Activated naive CD4-positive, alpha-beta T cell treated with anti-CD3 and anti-CD28 coated beads, Interleukin-2, amount 50 U/mL, for 72 hours (primary cell): ENCODE data around the gene AHDC1. TPM values are rescaled to one million over a fixed set of nuclear protein-coding genes. Genes with fewer than 3 reads are reported as not detected.

Source experiments
- ATAC-seq, 2 donors: fragments of 150-1000 bp; cut with Tn5 transposase; 2 replicates each; pipeline ENCODE4 v1.10.0; 2021; ENCODE audit warnings: mild to moderate bottlenecking in 2 of 2, moderate library complexity in 2 of 2
- DNase-seq, 2 donors: peaks; one replicate each; pipeline ENCODE4 v3.0.0; 2021 to 2022; ENCODE audit warnings: low spot score in 2 of 2
- H3K27ac Mint-ChIP-seq, 2 donors: one replicate each; pipeline ENCODE4 v1.8.0; 2022; ENCODE audit warnings: mild to moderate bottlenecking in 2 of 2, mixed read lengths in 2 of 2
- H3K36me3 Mint-ChIP-seq, 2 donors: one replicate each; pipeline ENCODE4 v1.8.0; 2022; ENCODE audit warnings: mixed read lengths in 2 of 2
- H3K9me3 Mint-ChIP-seq, 2 donors: one replicate each; pipeline ENCODE4 v1.8.0; 2022; ENCODE audit warnings: mixed read lengths in 2 of 2
- total RNA-seq, 2 donors: library from RNA; stranded (reverse); gene quantifications; one replicate each; pipeline ENCODE4 v1.2.3, GENCODE V29; 2022

The AHDC1 gene
- total RNA-seq, 2 donors from 2014 or later, result 12.8 to 16.5 TPM

- Mint-ChIP-seq H3K9me3 (no peaks in the 10 kb centered on the region), H3K27ac (peak within 1 kb of the TSS; percentile 98 to 99), H3K36me3 (peaks cover 0 to 9% of the 10 kb centered on the region in 2 donors)
- peak; percentile 97 to 98 for DNase-seq
- peak; percentile 95 to 97 for ATAC-seq
These were observed 113.8 kb downstream of the AHDC1 start, which contains the start of gene WASF2 for GRCh38 chr1:27489973-27490741. Gene WASF2 (minus strand): TSS chr1:27490167. CDS start chr1:27428890, 61,277 bp downstream.

- ATAC-seq, result peak in 1 of 2 donors; percentile 10
- peaks cover 0 to 9% of the 10 kb centered on the region in 2 donors for H3K36me3 Mint-ChIP-seq
- no peaks in the 10 kb centered on the region for H3K9me3 Mint-ChIP-seq
- H3K27ac Mint-ChIP-seq, result peak overlapping the region; percentile 84 to 98
- DNase-seq, result peak in 1 of 2 donors; percentile 37
These were observed 114.4 kb downstream of the AHDC1 start for GRCh38 chr1:27489501-27489972.

DNA sequence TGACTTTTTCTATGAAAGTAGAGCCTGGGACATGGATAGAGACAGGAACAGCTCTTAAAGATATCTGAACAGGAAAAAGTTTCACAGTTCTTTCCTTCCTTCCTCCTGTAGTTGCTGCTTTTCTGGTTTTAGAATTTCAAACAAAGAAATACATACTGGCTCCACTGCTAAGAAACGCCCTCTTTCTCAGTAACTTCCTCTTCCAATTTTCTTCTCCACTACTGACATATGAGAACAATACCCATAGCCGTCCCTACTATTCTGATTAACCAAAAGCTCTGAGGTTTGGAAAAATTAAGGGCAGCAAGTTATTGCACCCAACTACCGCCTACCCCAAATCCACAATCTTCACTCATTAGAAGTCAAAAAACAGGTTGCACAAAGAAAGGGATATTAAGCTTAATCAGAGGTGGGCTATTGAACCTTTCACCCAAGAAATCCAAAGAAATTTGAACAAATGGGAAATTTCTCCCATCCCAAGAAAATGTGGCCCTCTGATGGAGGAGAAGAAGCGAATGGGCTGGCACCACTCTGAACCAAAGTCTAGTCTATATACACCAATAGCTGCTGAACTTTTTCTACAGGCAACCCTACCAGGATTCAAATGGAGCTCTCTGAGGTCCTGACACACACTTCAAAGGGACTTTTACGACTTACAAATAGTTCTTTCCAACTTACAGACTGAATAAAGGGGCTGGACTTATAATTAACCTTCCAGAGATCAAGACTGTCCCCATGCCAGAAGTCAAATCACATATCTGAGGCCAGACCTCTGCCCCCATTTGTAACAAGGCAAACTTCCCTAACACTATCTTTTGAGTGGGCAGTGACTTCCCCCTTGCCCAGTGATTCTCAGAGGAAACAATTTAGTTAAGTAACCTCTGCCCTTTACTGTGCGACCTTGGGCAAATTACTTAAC is 115.7 kb downstream of the AHDC1 start:
- ATAC-seq, result no peak
- peak overlapping the region; percentile 51 to 98 for H3K27ac Mint-ChIP-seq
- H3K9me3 Mint-ChIP-seq, result no peaks in the 10 kb centered on the region
- DNase-seq, result no peak
- H3K36me3 Mint-ChIP-seq, result peaks cover 0 to 9% of the 10 kb centered on the region in 2 donors

GRCh38 chr1:27485363-27485762 is 118.6 kb downstream of the AHDC1 start:
- no peak for ATAC-seq
- peak in 1 of 2 donors; percentile 40 for DNase-seq
- no peak overlapping the region for H3K27ac Mint-ChIP-seq
- peaks cover 0 to 9% of the 10 kb centered on the region in 2 donors for H3K36me3 Mint-ChIP-seq
- H3K9me3 Mint-ChIP-seq, result no peaks in the 10 kb centered on the region

Other genes starting within 250 kb of the AHDC1 start
- gene MAP3K6, start 237.2 kb downstream of the AHDC1 start, total RNA-seq, result 10 to 100 TPM in 1 of 2 donors, 1 to 10 TPM in 1; 5.5 to 14.7 TPM
- not detected for gene FCN3, start 229.3 kb downstream of the AHDC1 start, total RNA-seq
- not detected for gene CD164L2, start 220.8 kb downstream of the AHDC1 start, total RNA-seq
- gene GPR3, start 211.5 kb downstream of the AHDC1 start, total RNA-seq, result under 1 TPM; 0.25 to 0.72 TPM
- 100 to 1,000 TPM in 1 of 2 donors, 10 to 100 TPM in 1; 97.8 to 116 TPM for gene WASF2, start 114.0 kb downstream of the AHDC1 start, total RNA-seq
- gene FGR, start 31.0 kb upstream of the AHDC1 start, total RNA-seq, result under 1 TPM; 0.29 to 0.68 TPM
- gene IFI6, start 68.0 kb upstream of the AHDC1 start, total RNA-seq, result 100 to 1,000 TPM in 1 of 2 donors, 10 to 100 TPM in 1; 55.4 to 110 TPM
- gene FAM76A, start 121.8 kb upstream of the AHDC1 start, total RNA-seq, result 10 to 100 TPM in 1 of 2 donors, 1 to 10 TPM in 1; 5.7 to 10.4 TPM
- gene STX12, start 169.1 kb upstream of the AHDC1 start, total RNA-seq, result 10 to 100 TPM; 35.2 to 41.0 TPM
- 10 to 100 TPM; 28.3 to 52.0 TPM for gene PPP1R8, start 226.6 kb upstream of the AHDC1 start, total RNA-seq